ENCODE data around the gene SLC30A4. TPM values are rescaled to one million over a fixed set of nuclear protein-coding genes. Genes with fewer than 3 reads are reported as not detected.

SLC30A4 gene
- polyA plus RNA-seq, 3 donors: 0.05 to 0.21 (median 0.17) TPM

DNA sequence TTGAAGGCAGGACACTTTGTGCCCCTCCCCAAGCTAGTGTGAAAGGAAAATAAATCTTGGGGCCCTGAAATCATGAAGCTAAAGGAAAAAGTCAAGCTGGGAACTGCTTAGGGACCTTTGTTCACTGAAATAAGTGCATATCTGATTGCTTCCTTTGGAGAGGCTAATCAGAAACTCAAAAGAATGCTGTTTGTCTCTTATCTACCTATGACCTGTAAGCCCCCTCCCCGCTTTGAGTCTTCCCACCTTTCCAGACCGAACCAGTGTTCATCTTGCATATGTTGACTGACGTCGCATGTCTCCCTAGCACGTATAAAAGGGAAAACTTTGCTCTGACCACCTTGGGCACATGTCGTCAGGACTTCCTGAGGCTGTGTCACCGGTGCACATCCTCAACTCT, 53.1 kb downstream of the SLC30A4 start:
- DNase-seq: no peak
- intact Hi-C loops (cut with micrococcal nuclease): no loop called here
- no peak overlapping the region for H3K27ac ChIP-seq (ENCODE audit: low read depth in 1 of 2, low read length in 2 of 2)
- H3K4me1 ChIP-seq (ENCODE audit: control insufficient read depth in 1 of 2, insufficient read depth in 2 of 2, low read length in 2 of 2): no peaks in the 10 kb centered on the region
- no peak overlapping the region for H3K4me2 ChIP-seq (replicated peaks; ENCODE audit: extremely low read depth, low read length, poor library complexity, severe bottlenecking)
- no peaks in the 10 kb centered on the region for H3K36me3 ChIP-seq (replicated peaks in 1 of 2; ENCODE audit: control insufficient read depth in 1 of 2, insufficient read depth in 2 of 2, low read length in 2 of 2)
- no peak overlapping the region for H3K27ac Mint-ChIP-seq
- peaks cover 10 to 30% (median 17%) of the 10 kb centered on the region in 3 donors for H3K27me3 Mint-ChIP-seq (ENCODE audit: low read depth in 3 of 3)
- WGBS (ENCODE audit: insufficient coverage): 50% methylated on average over 7 of the region's 7 CpGs
- no peak overlapping the region for H3K4me3 Mint-ChIP-seq
- no peaks in the 10 kb centered on the region for H3K4me1 Mint-ChIP-seq
- TF ChIP-seq, protein P1, sequence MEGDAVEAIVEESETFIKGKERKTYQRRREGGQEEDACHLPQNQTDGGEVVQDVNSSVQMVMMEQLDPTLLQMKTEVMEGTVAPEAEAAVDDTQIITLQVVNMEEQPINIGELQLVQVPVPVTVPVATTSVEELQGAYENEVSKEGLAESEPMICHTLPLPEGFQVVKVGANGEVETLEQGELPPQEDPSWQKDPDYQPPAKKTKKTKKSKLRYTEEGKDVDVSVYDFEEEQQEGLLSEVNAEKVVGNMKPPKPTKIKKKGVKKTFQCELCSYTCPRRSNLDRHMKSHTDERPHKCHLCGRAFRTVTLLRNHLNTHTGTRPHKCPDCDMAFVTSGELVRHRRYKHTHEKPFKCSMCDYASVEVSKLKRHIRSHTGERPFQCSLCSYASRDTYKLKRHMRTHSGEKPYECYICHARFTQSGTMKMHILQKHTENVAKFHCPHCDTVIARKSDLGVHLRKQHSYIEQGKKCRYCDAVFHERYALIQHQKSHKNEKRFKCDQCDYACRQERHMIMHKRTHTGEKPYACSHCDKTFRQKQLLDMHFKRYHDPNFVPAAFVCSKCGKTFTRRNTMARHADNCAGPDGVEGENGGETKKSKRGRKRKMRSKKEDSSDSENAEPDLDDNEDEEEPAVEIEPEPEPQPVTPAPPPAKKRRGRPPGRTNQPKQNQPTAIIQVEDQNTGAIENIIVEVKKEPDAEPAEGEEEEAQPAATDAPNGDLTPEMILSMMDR (IDR thresholded peaks at IDR 0.05): no peak
- H2AFZ ChIP-seq (ENCODE audit: insufficient read depth, low read depth, low read length, poor library complexity, severe bottlenecking): no peak overlapping the region
- no peak overlapping the region for H3K4me3 ChIP-seq (replicated peaks in 1 of 3; ENCODE audit: low read depth in 2 of 3, low read length in 3 of 3)
- no peak overlapping the region for H3K9ac ChIP-seq (ENCODE audit: insufficient read depth, low read length, poor library complexity, severe bottlenecking)
- H3K79me2 ChIP-seq (ENCODE audit: insufficient read depth, low read length): no peaks in the 10 kb centered on the region
- H3K27me3 ChIP-seq (ENCODE audit: control insufficient read depth in 2 of 2, insufficient read depth in 2 of 2, low read length in 2 of 2): peaks cover 4 to 6% of the 10 kb centered on the region in 2 donors
- H3K9me3 ChIP-seq (replicated peaks in 1 of 2; ENCODE audit: control insufficient read depth in 1 of 2, insufficient read depth in 1 of 2, low read length in 2 of 2): no peaks in the 10 kb centered on the region
- no peaks in the 10 kb centered on the region for H4K20me1 ChIP-seq (ENCODE audit: insufficient read depth, low read length)
- H3K9me3 Mint-ChIP-seq: no peaks in the 10 kb centered on the region
- H3K36me3 Mint-ChIP-seq: no peaks in the 10 kb centered on the region

DNA sequence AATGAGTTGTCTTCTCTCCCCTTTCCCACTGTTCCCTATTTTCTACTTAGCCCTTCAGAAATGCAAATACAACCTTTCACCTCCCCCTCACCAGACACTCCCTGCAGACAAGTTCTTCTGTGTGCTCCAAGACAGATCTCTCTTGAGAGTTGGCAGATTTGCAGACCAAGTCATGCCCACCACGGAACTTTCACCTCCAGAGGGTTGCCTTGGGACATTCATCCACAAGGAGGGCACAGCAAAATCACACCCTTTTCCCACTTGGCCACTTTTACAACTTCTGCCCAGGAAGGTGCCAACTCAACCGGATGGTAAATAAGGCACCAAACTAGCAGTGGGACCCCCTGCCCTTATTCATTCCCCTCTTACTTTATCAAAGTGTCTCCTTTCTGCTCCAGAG, 53.5 kb downstream of the SLC30A4 start:
- WGBS (ENCODE audit: insufficient coverage): 19% methylated on average over 2 of the region's 2 CpGs
- no peaks in the 10 kb centered on the region for H3K79me2 ChIP-seq (ENCODE audit: insufficient read depth, low read length)
- intact Hi-C loops (cut with micrococcal nuclease): no loop called here
- no peaks in the 10 kb centered on the region for H4K20me1 ChIP-seq (ENCODE audit: insufficient read depth, low read length)
- Mint-ChIP-seq H3K4me1 (no peaks in the 10 kb centered on the region), H3K36me3 (no peaks in the 10 kb centered on the region), H3K27me3 (ENCODE audit: low read depth in 3 of 3) (peaks cover 10 to 30% (median 17%) of the 10 kb centered on the region in 3 donors), H3K27ac (no peak overlapping the region), H3K4me3 (no peak overlapping the region), H3K9me3 (peaks cover 0 to 2% (median 0%) of the 10 kb centered on the region in 7 donors)
- TF ChIP-seq, protein P1 (IDR thresholded peaks at IDR 0.05): no peak
- DNase-seq: no peak
- H3K4me3 ChIP-seq (replicated peaks in 1 of 3; ENCODE audit: low read depth in 2 of 3, low read length in 3 of 3): no peak overlapping the region
- H3K27me3 ChIP-seq (ENCODE audit: control insufficient read depth in 2 of 2, insufficient read depth in 2 of 2, low read length in 2 of 2): peaks cover 4 to 6% of the 10 kb centered on the region in 2 donors
- no peaks in the 10 kb centered on the region for H3K36me3 ChIP-seq (replicated peaks in 1 of 2; ENCODE audit: control insufficient read depth in 1 of 2, insufficient read depth in 2 of 2, low read length in 2 of 2)
- H3K9me3 ChIP-seq (replicated peaks in 1 of 2; ENCODE audit: control insufficient read depth in 1 of 2, insufficient read depth in 1 of 2, low read length in 2 of 2): no peaks in the 10 kb centered on the region
- H2AFZ ChIP-seq (ENCODE audit: insufficient read depth, low read depth, low read length, poor library complexity, severe bottlenecking): no peak overlapping the region
- H3K9ac ChIP-seq (ENCODE audit: insufficient read depth, low read length, poor library complexity, severe bottlenecking): no peak overlapping the region
- H3K4me2 ChIP-seq (replicated peaks; ENCODE audit: extremely low read depth, low read length, poor library complexity, severe bottlenecking): no peak overlapping the region
- no peak overlapping the region for H3K27ac ChIP-seq (ENCODE audit: low read depth in 1 of 2, low read length in 2 of 2)
- no peaks in the 10 kb centered on the region for H3K4me1 ChIP-seq (ENCODE audit: control insufficient read depth in 1 of 2, insufficient read depth in 2 of 2, low read length in 2 of 2)
